ENCODE data around the gene CFAP61.
"Not testable (repeated sequence)": the region's sequence is repeated elsewhere in the genome, so short reads cannot be mapped to it uniquely, and the experiment has no call there.

CFAP61 gene

GRCh38 chr20:20089939-20090338, 37.6 kb downstream of the CFAP61 start:
- no peak for DNase-seq (ENCODE audit: low spot score)

GRCh38 chr20:20092827-20093226, 40.5 kb downstream of the CFAP61 start:
- no peak for DNase-seq (ENCODE audit: low spot score)

GRCh38 chr20:20094410-20094809, 42.1 kb downstream of the CFAP61 start:
- no peak for DNase-seq (ENCODE audit: low spot score)

GRCh38 chr20:20095114-20095872, 43.0 kb downstream of the CFAP61 start:
- no peak for DNase-seq (ENCODE audit: low spot score)

GRCh38 chr20:20096421-20096820, 44.1 kb downstream of the CFAP61 start:
- DNase-seq (ENCODE audit: low spot score), result no peak

GRCh38 chr20:20100881-20101280, 48.5 kb downstream of the CFAP61 start:
- DNase-seq (ENCODE audit: low spot score), result no peak

GRCh38 chr20:20102163-20102562, 49.8 kb downstream of the CFAP61 start:
- DNase-seq (ENCODE audit: low spot score), result no peak

- no peak for DNase-seq (ENCODE audit: low spot score)
These were observed 50.5 kb downstream of the CFAP61 start for GRCh38 chr20:20102716-20103258.

GRCh38 chr20:20103486-20103885, 51.2 kb downstream of the CFAP61 start:
- DNase-seq (ENCODE audit: low spot score), result no peak

- not testable (repeated sequence) for DNase-seq (ENCODE audit: low spot score)
These were observed 70.9 kb downstream of the CFAP61 start for GRCh38 chr20:20123187-20123586.

- no peak for DNase-seq (ENCODE audit: low spot score)
These were observed 78.1 kb downstream of the CFAP61 start for GRCh38 chr20:20130399-20130798.

- no peak for DNase-seq (ENCODE audit: low spot score)
These were observed 82.7 kb downstream of the CFAP61 start for GRCh38 chr20:20134941-20135575.

- DNase-seq (ENCODE audit: low spot score), result no peak
These were observed 84.0 kb downstream of the CFAP61 start for GRCh38 chr20:20136313-20136712.

- no peak for DNase-seq (ENCODE audit: low spot score)
These were observed 85.5 kb downstream of the CFAP61 start for GRCh38 chr20:20137851-20138250.

- no peak for DNase-seq (ENCODE audit: low spot score)
These were observed 86.2 kb downstream of the CFAP61 start for GRCh38 chr20:20138301-20139064.

- DNase-seq (ENCODE audit: low spot score), result no peak
These were observed 87.1 kb downstream of the CFAP61 start for GRCh38 chr20:20139403-20139802.

- no peak for DNase-seq (ENCODE audit: low spot score)
These were observed 90.8 kb downstream of the CFAP61 start for GRCh38 chr20:20143165-20143564.

- no peak for DNase-seq (ENCODE audit: low spot score)
These were observed 91.3 kb downstream of the CFAP61 start for GRCh38 chr20:20143646-20144045.

- no peak for DNase-seq (ENCODE audit: low spot score)
These were observed 96.4 kb downstream of the CFAP61 start for GRCh38 chr20:20148779-20149178.

- DNase-seq (ENCODE audit: low spot score), result no peak
These were observed 97.9 kb downstream of the CFAP61 start for GRCh38 chr20:20150241-20150640.

GRCh38 chr20:20160520-20160919, 108.2 kb downstream of the CFAP61 start:
- no peak for DNase-seq (ENCODE audit: low spot score)

GRCh38 chr20:20161611-20162010, 109.3 kb downstream of the CFAP61 start:
- no peak for DNase-seq (ENCODE audit: low spot score)

GRCh38 chr20:20167698-20168097, 115.4 kb downstream of the CFAP61 start:
- no peak for DNase-seq (ENCODE audit: low spot score)

Data from CD4-positive, alpha-beta T cell treated with Interleukin-2 at 100 ng/mL for 4 hours (primary cell).